GM19324 (cell line): ENCODE results near the gene METTL24.
"Not testable (repeated sequence)": the region's sequence is repeated elsewhere in the genome, so short reads cannot be mapped to it uniquely, and the experiment has no call there.

Source experiments
- ATAC-seq: cut with Tn5 transposase; IDR thresholded peaks from one replicate; pipeline ENCODE4 v1.9.1; 2021; ENCODE audit warnings: mild to moderate bottlenecking, moderate library complexity; ENCODE audit not compliant: unreplicated experiment, low FRiP score

The METTL24 gene

DNA sequence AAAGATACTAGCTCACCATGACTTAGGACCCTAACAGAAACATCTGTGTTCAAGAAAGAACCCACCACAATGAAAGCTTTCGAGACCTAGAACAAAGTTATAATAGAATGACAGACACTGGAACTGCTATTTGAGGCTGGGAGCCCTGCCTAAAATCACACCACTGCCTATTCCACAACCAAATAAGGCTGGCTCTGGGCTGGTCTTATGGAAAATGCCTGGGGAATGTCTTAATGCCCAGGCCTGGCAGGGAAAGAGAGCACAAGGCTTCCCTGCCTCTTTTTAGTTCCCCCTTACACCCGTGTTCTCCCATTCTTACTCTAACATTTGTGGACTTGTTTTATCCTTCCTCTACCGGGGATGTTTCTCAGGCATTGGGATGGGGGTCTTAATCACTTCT lies 5.6 kb upstream of the METTL24 start:
- no peak for ATAC-seq

GRCh38 chr6:110360676-110361075 lies 2.5 kb upstream of the METTL24 start:
- ATAC-seq = no peak

DNA sequence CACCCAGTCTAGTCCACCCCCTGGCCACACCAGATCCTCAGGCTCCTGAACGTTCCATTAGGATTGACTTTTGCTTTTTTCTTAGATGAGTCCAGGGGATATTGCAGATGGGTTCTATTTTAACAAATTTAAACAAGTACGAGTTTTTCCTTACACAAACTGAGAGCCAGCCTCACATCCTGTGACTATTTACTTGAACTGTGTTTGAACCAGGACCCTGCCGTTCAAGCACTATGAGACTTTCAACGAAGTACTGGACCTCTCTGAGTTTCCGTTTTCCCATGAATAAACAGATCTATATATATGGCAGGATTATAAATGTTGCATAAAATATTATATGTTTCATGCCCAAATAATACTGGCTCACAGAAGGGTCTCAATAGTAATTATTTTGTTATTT lies 1.4 kb upstream of the METTL24 start:
- ATAC-seq = no peak

DNA sequence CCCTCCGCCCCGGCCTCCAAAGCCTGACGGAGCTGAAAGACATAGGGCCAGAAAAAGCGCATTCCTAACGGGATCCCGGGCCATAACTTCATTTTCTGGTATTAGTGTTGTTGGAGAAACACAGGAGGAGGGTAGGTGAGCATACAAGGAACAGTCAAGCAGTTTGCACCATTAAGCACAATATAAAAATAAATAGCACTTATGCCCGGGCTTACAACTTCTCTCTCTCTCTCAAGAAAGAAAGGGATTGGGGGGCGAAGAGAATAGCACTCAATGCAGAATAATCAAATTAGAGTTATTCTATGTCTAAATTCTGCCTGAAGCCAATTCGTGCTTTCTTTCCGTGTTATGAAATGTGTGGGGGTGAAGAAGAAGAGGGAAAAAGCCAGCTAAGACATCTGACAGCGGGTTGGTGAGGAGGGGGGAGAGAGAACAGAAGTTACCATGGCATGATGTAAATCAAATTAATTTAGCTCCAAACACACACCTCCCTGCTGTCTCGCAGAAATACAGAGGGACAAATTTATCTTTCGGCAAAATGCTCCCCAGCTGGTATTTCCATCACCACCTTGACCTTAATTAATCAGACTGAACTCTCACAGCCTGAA lies 508 bp upstream of the METTL24 start:
- no peak for ATAC-seq

DNA sequence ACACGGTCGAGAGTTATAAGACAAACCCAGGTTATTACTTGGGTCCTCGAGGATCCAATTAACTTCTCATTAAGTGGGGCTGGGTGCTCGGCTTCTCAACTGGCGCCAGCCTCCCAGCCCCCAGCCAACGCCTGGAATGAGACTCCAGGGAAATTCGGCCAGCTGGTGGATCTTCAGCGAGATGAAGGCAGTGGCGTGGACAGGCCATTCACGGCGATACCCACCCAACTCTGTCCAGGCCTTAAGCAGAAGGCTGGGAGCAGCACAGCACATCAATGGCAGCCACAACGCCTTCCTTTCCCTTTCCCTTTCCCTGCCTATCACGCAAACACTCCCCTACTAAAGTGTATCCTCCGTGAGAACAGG lies 868 bp downstream of the METTL24 start:
- no peak for ATAC-seq

DNA sequence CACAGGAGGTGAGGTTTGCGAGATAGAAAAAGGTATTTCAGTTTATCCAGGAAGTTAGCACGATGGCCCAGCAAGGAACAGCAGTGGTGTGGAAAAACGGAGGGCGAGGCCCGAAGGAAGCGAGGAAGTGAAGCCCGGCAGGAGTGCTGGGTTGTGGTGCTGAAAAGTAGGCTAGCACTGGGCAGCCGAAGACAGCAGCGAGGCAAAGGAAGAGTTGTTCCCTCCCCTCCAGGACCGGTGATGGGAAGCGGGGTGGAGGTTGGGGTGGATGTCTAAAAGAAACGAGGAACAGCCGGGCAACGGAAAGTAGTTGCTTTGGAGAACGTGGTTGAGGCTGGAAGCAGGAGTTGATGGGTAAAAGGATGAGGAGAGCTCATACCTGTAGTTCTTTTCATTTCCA lies 1.4 kb downstream of the METTL24 start:
- no peak for ATAC-seq

GRCh38 chr6:110355727-110356126 lies 2.4 kb downstream of the METTL24 start:
- ATAC-seq = no peak

DNA sequence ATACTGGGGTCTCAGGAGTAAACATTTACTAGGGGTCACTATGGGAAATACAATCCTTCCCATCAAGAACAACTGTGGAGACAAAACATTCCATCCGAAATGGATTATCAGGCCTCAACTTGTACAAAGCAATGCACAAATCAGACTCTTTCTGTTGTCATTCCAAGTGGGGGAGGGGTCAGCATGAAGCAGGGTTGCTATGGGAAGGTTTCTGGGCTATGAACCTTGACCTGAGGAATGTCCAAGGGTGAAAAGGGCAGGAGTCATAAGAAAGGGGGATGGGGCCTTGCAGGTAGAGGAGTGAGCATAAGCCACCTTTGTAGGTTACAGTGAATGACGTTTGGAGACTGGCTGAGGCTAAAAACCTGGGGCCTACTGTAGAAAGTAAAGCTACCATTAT lies 3.1 kb downstream of the METTL24 start:
- ATAC-seq = no peak

- ATAC-seq = no peak
Measured at GRCh38 chr6:110354153-110354552, 4.0 kb downstream of the METTL24 start.

DNA sequence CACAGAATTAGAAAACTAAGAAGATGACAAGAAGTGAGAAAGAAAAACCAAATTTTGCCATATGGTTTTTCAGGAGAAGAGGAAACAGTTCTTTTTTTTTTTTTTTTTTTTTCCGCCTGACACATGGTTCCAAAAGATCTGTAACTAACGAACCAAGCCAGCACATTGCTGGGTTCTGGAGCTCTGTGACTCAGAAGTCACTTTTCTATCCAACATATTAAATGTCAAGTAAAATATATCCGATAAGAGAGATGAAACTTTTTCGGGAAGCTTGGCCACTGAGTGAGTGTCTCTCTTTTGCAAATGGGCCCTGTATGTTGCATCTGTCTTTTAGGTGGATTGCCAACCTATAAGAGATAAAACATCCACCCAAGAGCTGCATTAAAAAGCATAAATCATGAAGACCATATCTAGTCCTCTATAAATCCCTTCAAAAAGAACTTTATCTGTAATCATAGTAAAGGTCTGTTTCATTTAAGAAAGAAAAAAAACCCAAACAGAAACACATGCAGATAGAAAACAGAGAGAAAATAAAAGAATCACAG lies 4.6 kb downstream of the METTL24 start:
- ATAC-seq = no peak

- no peak for ATAC-seq
Measured at GRCh38 chr6:110352563-110353262, 5.4 kb downstream of the METTL24 start.

GRCh38 chr6:110351986-110352385 lies 6.2 kb downstream of the METTL24 start:
- ATAC-seq = no peak

DNA sequence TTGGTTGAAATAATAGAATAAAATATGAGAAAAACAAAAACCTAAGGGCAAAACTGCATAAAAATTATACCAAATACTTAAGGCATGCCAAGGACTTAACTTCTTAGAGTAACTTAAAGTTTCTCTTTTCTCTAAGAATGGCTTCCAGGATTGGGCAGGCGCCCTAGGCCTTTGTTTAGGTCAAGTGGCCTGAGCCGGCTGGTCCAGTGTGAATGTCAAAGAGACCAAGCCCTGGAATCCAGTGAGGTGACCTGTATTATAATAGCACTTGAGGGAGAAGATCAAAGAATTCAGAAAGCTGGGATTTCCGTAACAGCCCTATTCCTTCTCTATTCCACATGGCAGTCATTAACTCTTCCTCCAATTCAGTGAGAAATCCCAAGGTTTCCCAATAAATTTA lies 6.6 kb downstream of the METTL24 start:
- no peak for ATAC-seq

GRCh38 chr6:110350593-110350992 lies 7.6 kb downstream of the METTL24 start:
- not testable (repeated sequence) for ATAC-seq

- no peak for ATAC-seq
Measured at GRCh38 chr6:110348961-110349690, 9.0 kb downstream of the METTL24 start.

DNA sequence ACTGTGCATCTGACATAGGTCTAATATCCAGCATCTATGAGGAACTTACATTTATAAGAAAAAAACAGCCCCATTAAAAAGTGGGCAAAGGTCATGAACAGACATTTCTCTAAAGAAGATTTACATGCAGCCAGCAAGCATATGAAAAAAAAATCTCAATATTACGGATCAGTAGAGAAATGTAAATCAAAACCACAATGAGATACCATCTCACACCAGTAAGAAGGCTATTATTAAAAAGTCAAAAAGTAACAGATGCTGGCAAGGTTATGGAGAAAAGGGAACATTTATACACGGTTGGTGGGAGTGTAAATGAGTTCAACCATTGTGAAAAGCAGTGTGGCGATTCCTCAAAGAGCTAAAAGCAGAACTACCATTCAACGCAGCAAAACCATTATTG lies 13.1 kb downstream of the METTL24 start:
- no peak for ATAC-seq

GRCh38 chr6:110342759-110343158 lies 15.4 kb downstream of the METTL24 start:
- ATAC-seq = no peak

GRCh38 chr6:110341663-110342596 lies 16.2 kb downstream of the METTL24 start:
- ATAC-seq = no peak

DNA sequence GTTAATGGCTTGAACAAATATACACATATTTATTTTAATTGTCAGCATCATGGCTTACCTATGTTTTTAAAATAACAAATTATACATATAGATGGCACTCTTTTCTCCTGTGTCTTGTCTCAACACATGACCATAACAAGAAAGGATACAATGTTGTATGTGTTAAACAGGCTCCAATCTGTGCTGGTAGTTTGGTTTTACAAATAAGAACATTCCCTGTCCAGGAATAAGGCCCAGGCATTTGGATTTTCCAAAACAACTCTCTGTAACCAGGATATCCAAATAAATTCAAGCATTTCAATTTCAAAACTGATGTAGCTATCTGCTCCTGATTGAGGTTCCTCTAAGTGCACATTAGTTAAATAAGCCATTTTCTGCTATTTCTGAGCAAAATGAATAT lies 17.1 kb downstream of the METTL24 start:
- no peak for ATAC-seq

DNA sequence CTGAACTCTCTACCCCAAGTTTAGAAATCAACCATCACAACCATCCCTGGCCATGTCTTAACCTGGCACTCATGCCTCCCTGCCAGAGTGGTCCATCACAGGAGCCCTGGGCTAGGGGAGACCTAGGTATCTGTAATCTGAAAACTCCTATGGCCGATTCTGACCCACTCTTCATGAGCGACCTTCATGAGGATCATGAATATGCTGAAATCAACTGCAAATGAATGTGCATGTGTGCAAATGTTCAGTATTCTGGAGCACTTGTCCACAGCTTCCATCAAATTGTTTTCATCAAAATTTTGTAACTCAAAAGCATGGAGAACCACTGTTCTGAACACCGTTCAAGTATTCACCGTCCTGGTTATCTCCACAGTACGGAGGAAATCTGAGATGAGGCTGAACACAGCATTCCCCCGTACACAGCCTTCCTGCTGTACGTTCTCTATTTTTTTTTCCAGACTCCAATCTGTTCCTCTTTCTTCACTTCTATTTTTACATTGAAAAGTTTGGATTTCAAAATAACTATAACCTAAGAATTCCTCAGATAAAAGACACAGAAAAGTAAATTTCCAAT lies 17.7 kb downstream of the METTL24 start:
- ATAC-seq = no peak
